ENCODE results near the gene RANBP1. TPM values are rescaled to one million over a fixed set of nuclear protein-coding genes. Genes with fewer than 3 reads are reported as not detected.

The RANBP1 gene
- total RNA-seq, 1 experiment from 2014 or later, result 1,003 TPM

DNA sequence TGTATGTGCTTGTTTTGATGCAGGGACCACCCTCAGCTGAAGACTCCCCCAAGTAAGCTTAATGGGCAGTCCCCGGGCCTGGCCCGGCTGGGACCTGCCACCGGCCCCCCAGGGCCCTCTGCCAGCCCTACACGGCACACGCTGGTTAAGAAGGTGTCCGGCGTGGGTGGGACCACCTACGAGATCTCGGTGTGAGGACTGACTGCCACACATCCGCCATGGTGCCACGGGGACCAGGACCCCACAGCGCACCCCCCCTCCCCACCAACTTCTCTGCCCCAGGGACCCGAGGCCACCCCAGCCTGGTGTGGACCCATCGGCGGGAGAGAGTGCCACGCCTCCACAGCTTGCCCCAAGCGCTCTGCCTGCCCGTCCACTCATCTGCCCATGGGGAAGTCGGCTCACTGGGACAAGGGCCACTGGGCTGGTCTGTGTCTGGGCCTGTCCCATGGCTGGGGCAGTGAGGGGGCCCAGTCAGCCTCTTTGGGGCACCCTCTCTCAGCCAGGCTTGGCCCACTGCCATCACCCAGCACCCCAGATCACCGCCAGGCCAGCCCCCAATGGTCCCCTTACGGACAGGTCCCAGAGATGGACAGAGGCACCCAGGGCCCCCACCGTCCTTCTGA, 29.4 kb downstream of the RANBP1 start:
- in situ Hi-C loops (cut with HindIII; ENCODE audit: low sequenced_read_pairs), result no loop called here
- no peak for DNase-seq (ENCODE audit: low spot score)

DNA sequence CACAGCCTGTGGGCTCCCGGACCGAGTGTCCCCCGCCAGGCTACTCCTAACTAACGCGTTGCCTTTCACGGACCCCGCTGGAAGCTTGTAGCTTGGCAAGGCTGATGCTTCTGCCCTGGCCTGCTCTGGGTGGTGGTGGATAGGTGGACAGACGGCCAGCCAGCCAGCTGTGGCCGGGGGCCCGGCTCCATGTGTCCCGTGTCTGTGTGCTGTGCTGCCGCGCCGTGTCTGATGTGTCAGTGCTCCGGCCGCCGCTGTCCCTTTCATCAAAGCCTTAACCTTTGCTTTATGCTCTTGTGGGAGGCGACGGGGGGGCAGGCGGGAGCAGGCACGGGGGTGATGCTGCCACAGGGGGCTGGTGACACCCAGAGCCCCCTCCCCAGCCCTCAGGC, 29.9 kb downstream of the RANBP1 start:
- in situ Hi-C loops (cut with HindIII; ENCODE audit: low sequenced_read_pairs), result no loop called here

DNA sequence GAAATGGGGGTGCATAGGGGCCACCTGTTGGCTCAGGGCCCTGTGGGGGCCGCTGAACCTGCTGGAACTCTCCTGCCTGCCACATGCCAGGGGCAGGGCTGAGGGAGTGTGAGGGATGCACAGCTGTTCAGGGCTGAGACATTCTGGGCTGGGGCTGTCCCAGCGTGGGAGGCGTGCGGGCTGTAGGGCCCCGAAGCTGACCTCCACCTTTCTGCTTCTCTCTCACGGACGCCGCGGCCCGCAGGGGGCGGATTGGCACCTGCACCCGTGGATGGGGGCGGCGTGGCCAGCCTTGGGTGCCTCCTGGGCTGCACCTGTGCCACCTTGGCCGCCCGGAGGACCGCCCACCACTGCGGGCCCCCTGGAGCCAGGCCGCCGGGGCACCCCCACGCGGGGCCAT, 30.9 kb downstream of the RANBP1 start:
- no peak for DNase-seq (ENCODE audit: low spot score)
- in situ Hi-C loops (cut with HindIII; ENCODE audit: low sequenced_read_pairs), result no loop called here

More for the DNA sequence above, 29.9 kb downstream of the RANBP1 start:
- DNase-seq (ENCODE audit: low spot score), result no peak

DNA sequence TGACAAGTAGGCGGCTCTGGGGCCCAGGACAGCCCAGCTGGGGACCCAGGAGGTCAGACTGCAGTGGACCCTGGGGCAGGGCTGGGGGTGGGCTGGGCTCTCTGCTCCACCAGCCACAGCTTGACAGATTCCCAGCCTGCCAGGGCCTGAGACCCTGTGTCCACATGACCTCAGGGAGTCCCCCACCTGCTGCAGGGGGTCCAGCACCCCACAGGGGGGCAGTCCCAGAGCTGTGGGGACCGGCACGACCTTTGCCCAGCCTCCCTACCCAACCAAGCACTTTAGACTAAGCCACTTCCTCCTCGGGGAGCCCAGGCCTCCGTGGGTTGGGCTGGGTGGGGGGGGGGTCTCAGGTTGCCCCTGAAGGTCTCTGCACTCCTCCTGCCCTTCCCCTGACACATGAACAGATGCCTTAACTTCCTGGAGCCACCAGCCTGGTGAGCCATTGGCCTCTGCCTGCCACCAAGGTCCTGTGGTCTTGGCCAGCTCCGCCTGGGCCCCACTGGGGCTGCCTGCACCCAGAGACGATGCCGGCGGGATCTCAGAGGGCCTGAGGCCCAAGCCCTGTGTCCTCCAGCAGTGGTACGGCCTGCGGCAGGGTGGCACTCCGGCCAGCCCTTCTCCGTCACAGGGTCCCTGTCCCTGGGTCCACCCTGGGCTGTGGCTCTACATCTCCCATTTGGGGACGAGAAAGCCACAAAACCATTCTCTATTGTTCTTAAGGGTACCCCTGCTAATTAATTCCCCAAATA, 31.5 kb downstream of the RANBP1 start:
- in situ Hi-C loops (cut with HindIII; ENCODE audit: low sequenced_read_pairs), result no loop called here
- no peak for DNase-seq (ENCODE audit: low spot score)

DNA sequence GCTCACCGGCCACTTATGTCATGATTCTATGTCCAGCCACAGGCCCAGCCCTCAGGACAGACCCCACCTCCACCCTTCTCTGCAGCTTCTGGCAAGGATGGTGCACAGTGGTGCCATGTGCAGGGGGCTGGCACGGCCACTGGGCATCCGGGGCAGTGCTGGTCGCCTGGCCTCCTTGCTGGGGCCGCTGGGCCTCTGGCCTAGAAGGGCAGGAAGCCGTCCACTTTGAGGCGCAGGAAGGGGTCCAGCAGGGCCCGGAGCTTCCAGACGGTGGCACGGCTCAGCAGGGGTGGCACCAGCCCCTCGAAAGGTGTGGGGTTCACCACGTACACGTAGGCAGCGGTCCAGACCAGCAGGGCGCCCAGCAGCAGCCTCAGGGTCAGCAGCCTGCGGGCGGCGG, 32.5 kb downstream of the RANBP1 start:
- in situ Hi-C loops (cut with HindIII; ENCODE audit: low sequenced_read_pairs), result no loop called here
- DNase-seq (ENCODE audit: low spot score), result no peak

DNA sequence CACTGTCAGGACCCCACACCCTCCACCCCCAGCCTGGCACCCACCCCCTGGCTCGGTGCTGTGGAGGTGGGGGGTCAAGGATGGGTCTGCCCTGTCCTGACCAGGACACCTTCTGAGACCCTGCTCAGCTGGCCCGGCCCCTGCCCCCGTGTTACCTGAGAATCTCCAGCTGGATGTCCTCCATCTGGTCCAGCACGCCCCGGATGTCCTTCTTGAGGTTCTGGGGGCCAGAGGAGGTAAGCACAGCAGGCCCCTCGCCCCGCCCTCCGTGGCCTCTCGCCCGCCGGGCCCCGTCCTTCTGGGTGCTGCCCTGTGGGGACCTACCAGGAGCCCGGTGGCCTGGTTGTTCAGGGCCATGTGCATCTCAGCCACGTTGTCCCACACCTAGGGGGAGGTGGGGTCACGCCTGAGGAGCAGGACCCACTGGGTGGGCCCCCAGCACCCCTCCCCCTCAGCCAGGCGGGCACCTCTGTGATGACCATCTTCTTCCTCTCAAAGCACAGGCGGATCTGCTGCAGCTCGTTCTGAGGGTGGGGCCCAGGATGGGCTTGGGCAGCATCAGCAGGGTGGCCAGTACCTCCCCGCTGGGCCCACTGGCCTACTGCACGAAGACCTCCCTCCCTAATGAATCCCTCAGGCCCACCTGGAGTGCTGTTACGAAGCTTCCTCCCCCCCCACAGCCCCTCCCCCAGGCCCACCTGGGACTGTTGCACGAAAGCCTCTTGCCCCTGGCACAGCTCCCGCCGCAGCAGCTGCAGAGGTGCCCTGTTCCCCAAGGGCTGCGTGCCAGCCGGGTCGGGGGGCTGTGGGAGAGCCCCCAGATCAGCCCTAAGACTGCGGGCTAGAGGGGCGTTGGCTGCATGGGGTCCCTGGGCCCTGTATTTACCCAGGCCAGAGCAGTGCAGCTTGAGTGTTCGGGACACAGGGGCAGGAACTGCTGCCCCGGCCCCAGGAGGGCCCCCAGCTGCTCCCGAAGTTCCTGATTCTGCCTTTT, 33.6 kb downstream of the RANBP1 start:
- in situ Hi-C loops (cut with HindIII; ENCODE audit: low sequenced_read_pairs), result no loop called here

DNA sequence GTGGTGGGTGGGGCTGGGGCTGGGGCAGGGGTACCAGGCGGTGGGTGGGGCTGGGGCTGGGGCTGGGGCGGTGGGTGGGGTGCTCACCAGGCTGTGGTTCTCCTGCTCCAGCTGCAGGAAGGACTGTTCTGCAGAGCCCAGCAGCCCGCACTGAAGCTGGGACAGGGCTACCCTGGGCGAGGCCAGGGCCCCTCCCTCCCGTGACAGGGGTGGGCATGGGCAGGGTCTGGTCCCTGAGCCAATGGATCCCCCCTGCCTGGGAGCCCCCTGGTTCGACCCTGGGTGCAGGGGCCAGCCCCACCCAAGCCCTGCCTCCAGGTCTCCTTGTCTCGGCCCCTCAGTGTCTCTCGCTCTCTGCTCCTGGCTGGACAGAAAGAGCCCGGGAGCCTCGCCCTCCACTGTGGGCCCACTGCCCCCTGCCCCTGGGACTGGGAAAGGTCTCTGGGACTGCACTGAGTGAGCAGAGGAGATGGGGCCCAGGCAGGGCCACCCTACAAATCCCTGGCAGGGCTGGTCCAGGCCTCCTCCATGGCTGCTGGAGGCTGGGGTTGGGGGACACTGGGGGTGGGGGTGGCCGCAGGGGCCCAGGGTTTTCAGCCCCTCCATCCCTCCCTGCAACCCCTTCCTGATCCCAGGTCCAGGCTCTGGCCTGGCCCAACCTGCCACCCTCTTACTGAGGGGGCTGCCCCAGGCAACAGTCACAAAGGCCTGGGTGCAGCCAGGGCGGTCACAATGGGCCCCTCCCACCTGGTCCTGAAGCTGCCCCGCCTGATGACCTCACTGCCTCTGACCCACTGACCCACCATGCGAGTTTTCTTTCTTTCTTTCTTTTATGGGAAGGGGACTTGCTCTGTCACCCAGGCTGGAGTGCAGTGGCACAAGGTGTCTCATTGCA, 34.7 kb downstream of the RANBP1 start, which contains the start of gene CCDC188:
Gene CCDC188 (minus strand): TSS at position 675 of the 895 bp plus-strand sequence. CDS start 69 bp downstream, at position 606.
- in situ Hi-C loops (cut with HindIII; ENCODE audit: low sequenced_read_pairs), result no loop called here
- no peak for DNase-seq (ENCODE audit: low spot score)

More for the DNA sequence above, 33.6 kb downstream of the RANBP1 start:
- DNase-seq (ENCODE audit: low spot score), result no peak

DNA sequence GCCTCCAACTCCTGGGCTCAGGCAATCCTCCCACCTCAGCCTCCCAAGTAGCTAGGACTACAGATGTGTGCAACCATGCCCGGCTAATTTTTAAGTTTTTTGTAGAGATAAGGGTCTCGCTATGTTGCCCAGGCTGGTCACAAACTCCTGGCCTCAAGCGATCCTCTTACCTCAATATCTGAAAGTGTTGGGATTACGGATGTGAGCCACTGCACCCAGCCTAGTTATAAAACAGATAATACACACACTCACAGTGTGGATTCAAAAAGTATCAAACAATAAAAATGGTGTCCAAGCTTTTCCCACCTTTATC, 35.3 kb downstream of the RANBP1 start:
- DNase-seq (ENCODE audit: low spot score), result no peak
- in situ Hi-C loops (cut with HindIII; ENCODE audit: low sequenced_read_pairs), result no loop called here

DNA sequence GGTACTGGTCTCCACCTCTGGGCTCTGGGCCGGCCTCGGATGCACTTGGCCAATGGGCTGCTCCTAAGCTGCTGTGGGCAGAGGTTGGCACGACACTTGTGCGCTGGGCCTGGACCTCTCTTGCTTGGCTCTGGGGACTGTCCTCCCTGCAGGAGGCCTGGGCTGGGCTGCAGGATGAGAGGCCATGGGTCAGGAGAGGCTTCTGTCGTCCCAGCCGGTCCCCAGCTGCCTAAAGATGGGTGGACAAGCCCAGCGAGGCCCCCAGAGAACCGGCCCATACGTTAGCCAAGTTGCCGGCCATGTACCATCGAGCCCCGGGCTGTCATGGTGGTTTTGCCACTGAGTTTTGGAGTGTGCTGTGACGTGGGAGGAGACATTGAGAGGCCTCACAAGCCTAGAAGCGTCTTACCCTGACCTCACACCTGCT, 36.6 kb downstream of the RANBP1 start:
- in situ Hi-C loops (cut with HindIII; ENCODE audit: low sequenced_read_pairs), result no loop called here
- DNase-seq (ENCODE audit: low spot score), result no peak

DNA sequence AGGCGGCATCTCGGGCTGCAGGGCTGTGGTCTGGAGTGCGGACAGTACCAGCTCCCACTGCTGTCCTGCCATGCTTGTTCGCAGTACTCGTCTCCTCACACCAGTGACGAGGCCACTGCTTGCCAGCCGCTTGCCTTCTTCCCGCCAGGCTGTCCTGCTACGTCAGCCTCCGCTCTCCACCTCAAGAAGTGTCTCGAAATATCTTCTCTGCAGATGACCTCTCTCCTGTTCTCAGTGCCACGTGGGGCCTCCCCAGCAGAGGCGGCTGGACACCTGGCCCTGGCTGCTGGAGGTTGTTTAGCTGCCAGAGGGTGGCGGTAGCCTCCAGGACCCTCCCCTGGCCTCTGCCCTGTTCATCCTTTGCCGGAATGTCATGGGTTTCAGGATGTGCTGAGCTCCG, 38.0 kb downstream of the RANBP1 start:
- in situ Hi-C loops (cut with HindIII; ENCODE audit: low sequenced_read_pairs), result no loop called here

DNA sequence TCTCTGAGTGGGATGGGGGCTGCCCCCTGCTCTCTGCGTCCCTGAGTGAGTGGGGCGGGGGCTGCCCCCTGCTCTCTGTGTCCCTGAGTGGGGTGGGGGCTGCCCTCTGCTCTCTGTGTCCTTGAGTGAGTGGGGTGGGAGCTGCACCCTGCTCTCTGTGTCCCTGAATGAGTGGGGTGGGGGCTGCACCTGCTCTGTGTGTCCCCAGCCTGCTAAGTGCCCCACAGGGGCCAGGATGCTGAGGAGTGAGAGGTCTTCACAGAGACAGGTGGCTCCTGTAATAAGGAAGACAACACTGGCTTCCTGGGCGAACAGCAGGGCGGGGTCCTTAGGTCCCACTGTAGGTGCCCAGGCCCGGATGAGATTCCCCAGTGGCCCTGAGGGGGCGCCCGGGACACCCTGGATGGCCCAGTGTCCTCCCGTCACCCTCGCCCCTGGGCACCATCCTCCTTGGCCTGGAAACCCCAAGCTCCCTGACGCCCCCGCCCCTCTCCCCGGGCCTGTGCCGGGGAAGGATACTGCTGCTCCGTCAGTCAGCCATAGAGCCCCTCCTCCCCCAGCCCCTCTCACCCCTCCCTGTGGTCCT, 38.8 kb downstream of the RANBP1 start:
- in situ Hi-C loops (cut with HindIII; ENCODE audit: low sequenced_read_pairs), result no loop called here
- no peak for DNase-seq (ENCODE audit: low spot score)

More for the DNA sequence above, 38.0 kb downstream of the RANBP1 start:
- peak; percentile 56 for DNase-seq (ENCODE audit: low spot score)

DNA sequence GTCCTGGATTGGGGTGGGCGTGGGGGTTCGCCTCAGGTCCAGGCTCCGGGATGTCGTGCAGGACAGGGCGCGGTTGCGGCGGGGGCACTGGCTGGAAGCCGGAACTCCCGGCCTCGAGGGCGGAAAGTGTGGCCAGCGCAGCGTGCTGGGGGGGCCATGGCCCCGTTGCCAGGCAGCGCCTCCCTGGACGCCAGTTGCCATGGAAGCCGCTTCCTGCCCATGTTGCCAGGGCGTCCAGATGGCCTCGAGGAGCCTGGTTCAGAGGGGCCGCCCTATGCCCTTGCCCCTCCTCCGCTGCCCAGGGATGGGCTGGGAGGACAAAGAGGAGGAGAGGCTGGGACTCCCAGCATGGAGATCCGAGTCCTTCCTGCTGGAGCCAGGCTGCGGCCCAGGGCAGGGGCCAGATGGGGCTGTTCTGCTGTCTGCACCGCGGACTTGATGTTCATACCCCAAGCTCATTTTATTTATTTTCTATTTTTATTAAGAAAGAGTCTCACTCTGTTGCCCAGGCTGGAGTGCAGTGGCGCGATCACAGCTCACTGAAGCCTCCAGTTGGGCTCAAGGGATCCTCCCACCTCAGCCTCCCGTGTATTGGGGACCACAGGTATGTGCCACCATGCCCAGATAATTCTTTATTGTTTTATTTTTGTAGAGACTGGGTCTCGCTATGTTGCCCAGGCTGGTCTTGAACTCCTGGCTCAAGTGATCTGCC, 39.6 kb downstream of the RANBP1 start:
- peak; percentile 89 for DNase-seq (ENCODE audit: low spot score)
- in situ Hi-C loops (cut with HindIII; ENCODE audit: low sequenced_read_pairs), result no loop called here

DNA sequence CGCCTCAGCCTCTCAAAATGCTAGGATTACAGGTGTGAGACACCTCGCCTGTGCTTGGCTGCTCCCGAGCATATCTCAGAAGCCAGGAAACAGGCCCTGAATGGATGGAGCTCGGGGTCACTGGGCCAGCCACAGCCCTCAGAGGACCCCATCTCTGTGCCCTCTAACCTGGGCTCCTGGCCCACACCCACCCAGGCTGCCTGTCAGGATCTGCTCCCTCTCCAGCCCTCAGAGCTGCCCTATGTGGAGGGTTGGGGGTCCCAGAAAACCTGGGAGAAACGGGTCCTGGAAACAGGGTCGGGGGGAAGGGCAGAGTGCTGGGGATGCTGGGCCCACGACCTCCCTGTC, 40.1 kb downstream of the RANBP1 start:
- in situ Hi-C loops (cut with HindIII; ENCODE audit: low sequenced_read_pairs), result no loop called here

DNA sequence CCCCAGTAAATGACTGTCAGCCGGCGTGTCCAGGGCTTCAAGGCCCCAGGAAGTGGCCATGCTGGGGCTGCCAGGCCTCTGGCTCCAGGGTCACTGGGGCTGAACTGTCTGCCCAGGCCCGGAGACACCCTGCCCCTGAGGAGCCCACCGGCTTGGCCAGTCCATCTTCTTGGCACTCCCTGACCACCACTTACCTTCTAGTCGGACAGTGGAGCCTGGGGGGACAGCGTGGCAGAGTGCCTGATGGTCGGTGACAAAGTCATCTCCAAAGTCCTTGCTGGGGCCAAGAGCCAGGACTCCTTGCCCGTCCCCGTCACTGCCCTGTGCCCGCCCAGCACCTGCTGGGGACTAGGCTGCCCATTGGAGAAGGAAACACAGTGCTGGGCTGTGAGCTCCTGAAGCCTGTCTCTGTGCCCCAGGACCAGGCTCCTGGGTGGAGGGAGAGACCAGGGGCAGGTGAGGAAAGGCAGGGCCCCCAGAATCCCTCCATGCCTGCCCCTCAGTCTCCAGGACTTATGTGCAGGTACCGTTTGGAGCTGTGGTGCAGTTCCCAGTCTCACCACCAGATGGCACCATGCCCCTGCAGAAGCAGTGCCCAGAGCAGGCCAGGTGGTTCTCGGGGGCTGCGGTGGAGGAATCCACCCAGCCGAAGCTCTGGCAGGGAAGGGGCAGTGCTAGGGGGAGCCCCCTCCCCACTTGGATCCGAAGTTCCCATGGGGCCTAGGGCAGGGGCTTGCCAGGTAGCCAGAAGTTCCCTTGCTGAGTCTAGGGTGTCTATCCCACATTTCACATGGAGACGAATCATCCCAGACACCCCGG, 40.9 kb downstream of the RANBP1 start:
- DNase-seq (ENCODE audit: low spot score), result peak; percentile 92
- in situ Hi-C loops (cut with HindIII; ENCODE audit: low sequenced_read_pairs), result no loop called here

More for the DNA sequence above, 40.1 kb downstream of the RANBP1 start:
- no peak for DNase-seq (ENCODE audit: low spot score)

DNA sequence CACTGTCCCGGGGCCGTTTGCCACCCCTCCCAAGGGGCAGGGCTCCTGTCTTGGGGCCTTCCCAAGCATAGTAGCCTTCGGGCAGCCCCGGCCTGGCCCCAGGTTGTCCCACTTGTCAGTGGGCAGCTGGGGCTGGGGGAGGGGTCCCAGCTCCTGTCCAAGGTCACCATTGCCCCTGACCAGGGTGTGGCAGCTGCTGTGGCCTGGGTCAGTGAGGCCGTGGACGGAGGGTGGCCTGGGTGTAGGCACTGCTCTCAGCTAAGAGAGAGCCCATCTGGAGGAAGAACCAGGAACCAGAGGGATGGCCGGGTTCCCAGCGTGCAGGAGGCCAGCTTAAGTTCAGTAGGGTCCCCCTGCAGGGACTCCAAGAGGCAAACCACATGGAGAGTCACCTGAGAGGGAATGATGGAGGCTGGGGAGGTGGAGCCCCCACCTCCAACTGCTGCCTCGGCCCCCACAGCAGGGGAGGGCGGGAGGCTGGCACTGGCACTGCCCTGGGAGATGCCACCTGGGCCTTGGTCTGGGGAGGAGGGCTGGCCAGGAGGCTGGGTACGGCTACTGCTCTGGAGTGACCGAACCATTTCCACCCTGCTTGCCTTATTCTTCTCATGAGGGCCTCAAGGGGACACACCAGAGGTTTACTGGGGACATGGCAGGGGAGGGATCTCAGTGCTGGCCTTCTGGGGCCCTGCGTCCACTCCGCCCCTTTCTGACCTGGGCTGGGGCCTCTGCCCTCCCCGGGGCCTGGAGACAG, 41.7 kb downstream of the RANBP1 start:
- no peak for DNase-seq (ENCODE audit: low spot score)
- in situ Hi-C loops (cut with HindIII; ENCODE audit: low sequenced_read_pairs), result no loop called here

DNA sequence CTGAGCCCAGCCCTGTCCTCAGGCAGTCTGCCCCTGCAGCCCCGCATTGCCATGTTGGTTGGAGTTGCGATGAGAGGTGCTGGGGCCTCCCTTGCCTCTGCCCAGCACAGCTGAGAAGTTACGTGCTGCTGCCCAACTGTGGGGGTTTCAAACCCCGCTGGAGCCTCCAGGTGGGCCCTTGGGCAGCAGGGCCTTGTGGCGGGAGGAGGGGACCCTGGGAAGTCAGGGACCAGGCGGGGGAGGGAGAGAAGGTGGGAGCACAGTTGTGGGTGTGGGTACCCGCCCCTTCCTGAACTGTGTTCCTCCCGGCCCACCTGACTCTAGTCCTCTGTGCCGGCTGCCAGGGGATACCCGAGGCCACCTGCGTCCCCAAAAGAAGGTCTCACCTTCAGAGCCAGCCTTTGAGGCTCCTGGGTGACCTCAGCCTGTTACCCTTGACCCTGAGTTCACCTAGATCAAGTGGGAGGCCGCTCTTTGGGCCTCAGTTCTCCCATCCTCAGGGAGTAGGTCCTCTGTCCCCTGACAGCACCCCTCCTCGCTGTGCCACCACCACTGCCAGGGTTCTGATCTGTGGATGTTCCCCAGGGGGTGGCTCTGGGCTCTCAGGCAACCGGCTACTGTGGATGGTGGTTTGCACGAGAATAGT, 42.6 kb downstream of the RANBP1 start:
- in situ Hi-C loops (cut with HindIII; ENCODE audit: low sequenced_read_pairs), result no loop called here
- no peak for DNase-seq (ENCODE audit: low spot score)
